CD4-positive, alpha-beta T cell treated with Interleukin-2 at 100 ng/mL for 4 hours (primary cell): ENCODE results near the gene ACSM6.

Experiments
- DNase-seq: peaks from one replicate; pipeline ENCODE4 v3.0.0-alpha.2; 2020; ENCODE audit warnings: low spot score

The ACSM6 gene

DNA sequence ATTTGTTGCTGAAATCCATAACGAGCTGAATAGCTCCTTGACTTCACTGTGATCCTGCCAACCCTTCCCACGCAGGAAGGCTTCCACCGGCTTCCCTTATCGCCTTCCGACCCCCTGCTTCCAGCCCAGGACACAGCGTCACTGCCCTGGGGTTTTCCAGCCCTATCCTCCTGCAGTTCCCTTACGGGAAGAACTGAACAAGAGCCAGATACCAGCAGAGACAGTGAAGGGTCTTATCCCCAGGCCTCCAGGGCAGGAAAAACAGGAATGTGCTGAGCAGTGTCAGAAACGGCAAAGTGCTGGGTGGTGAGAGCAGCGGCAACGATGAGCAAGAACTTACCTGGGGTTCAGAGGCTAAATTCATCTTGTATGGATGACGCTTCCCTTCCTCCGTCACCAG is 74.4 kb downstream of the ACSM6 start:
- DNase-seq: no peak

DNA sequence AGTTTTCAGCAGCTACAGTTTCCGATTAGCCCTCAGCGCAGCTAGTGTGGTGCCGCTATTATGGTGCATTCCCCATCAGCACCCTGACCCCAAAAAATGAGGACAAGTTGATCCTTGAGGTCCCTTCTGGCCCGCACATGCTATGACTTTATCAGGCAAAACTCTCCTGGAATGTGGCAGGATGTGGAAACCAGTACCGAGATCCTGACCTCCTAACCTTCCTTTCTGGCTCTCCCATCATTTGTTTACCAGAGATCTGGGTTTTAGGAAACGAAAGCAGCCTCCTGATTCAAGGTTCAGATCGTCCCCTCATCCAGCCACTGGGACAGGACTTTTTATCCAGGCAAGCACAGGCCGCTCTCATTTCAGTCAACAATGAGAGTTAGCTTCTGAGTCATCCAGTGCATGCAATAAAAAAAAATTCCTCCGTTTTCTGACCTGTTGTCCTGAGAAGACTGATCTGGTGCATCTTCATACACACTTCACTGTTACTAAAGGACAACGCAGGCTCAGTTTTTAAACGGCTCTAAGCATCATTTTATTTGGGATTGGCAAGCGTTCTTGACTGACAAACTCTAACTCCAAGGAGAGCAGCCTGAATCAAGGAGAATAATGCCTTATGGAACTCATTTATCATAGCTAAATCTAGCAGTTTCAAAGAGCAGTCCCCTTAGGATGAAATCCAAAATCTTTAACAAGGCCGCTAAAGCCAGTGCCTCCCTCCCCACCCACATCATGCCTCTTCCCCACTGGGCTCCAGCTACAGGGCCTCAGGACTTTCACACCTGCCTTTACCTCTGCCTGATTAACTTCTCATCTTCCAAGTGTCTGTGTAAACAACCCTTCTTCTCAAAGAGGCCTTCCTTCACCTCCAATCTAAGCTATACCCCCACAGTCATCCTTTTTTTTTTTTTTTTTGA is 79.6 kb downstream of the ACSM6 start:
- no peak for DNase-seq

DNA sequence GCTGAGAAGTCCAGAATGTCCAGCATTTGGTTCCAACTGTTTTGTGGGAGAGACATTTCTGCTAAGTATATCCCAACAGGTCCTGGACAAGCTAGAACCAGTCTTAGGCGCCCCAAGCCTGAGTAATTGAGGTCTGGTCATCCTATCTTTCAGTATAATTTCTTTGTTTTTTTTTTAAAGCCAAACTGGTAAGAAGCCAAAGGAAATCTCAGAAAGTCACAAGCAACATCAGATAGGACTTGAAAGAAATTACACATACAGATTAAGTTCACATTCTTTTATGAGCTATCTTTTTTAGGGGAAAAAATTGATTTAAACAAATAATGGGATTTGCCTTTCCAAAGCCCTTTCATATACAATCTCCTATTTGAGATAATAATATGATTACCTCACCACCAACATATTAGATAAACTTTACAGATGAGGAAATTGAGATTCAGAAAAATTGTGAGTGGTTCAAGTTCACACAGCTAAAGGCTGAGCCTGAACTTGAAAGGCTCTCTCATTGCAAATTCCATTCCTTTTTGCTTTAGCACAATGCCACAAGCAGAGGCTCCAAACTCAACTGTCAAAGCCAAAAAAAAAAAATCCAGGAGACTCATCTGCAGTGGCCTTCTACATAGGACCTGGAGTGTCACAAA is 81.8 kb downstream of the ACSM6 start:
- no peak for DNase-seq

DNA sequence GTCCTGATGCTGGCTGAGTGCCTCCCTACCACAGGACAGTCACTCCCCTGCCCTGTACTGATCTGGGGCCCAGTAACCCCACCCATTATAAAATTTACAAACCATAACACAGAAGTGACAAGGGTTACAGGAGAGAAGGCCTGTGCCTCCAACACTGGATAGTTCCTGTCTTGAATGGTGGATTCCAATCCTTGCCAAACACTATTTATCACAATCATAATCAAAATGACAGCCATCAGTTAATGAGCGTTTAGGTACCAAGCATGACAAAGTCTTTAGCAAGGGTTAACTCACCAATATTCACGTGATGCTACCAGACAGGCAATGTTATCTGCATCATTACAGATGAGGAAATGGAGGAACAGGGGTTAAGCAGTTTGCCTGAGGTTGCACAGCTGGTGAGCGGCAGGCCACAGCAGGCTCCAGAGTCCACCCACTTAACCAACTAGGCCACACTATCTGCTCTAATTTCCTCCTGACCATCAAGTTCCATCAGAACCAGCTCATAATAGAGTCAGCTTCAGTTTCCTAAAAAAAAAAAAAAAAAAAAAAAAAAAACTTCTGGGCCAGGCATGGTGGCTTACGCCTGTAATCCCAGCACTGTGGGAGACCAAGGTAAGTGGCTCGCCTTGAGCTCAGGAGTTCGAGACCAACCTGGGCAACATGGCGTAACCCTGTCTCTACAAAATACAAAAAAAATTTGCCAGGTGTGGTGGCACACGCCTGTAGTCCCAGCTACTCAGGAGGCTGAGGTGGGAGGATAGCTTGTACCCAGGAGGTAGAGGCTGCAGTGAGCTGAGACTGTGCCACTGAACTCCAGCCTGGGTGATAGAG is 82.5 kb downstream of the ACSM6 start:
- no peak for DNase-seq

DNA sequence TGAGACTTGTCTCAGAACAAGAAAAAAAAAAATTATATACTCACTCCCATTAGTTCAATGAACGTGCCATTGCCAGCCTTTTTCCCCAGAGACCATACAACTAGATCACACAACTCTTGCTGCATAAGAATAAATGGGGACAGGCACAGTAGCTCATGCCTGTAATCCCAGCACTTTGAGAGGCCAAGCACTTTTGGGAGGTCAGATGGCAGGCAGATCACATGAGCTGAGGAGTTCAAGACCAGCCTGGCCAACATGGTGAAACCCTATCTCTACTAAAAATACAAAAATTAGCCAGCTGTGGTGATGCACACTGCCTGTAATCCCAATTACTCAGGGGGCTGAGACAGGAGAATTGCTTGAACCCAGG is 83.1 kb downstream of the ACSM6 start:
- DNase-seq: no peak

DNA sequence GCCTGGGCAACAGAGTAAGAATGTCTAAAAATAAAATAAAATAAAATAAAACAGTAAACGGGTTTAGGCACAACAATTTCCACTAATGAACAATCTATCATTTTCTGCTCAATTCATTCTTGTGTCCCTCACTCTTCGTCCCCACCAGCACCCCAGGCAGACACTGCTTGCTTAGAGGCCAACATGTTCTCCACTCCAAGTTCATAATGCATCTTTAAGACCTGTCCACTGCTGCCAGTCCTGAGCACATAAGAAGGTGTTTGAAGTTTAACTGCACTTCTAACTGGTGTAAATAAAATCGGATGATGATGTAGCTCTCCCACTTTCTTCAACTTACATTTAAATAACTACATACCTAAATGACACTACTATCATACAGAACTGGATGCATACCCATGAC is 83.6 kb downstream of the ACSM6 start:
- no peak for DNase-seq
